ENCODE data around the gene PPP1R12A.

- TF ChIP-seq CTCF (IDR thresholded peaks at IDR 0.05) (no peak), EZH2phosphoT487 (IDR thresholded peaks at IDR 0.05) (no peak)
Observed at GRCh38 chr12:79944565-79944964, 9.7 kb upstream of the PPP1R12A start.
